ENCODE results near the gene PRDM8. TPM values are rescaled to one million over a fixed set of nuclear protein-coding genes. Genes with fewer than 3 reads are reported as not detected.

The PRDM8 gene
- total RNA-seq, 1 donor from 2014 or later = 15.0 TPM

GRCh38 chr4:80233390-80233789 lies 36.1 kb downstream of the PRDM8 start:
- Histone ChIP-seq H3K9me3 (no peaks in the 10 kb centered on the region), H3K27me3 (no peaks in the 10 kb centered on the region), H3K4me1 (no peaks in the 10 kb centered on the region), H3K4me3 (no peak overlapping the region), H3K36me3 (no peaks in the 10 kb centered on the region), H3K27ac (no peak overlapping the region)
- intact Hi-C loops (cut with DNase I) = no loop called here
- no peak for DNase-seq (ENCODE audit: extremely low spot score in 2 of 2)
- no peak for TF ChIP-seq POLR2A (IDR thresholded peaks at IDR 0.05)
- TF ChIP-seq POLR2AphosphoS5 (IDR thresholded peaks at IDR 0.05; ENCODE audit: insufficient read depth in 1 of 2, low read depth in 1 of 2) = no peak
- TF ChIP-seq CTCF (IDR thresholded peaks at IDR 0.05) = no peak

- no peaks in the 10 kb centered on the region for H3K36me3 ChIP-seq
- no peak overlapping the region for H3K4me3 ChIP-seq
- no peaks in the 10 kb centered on the region for H3K4me1 ChIP-seq
- TF ChIP-seq POLR2AphosphoS5 (IDR thresholded peaks at IDR 0.05; ENCODE audit: insufficient read depth in 1 of 2, low read depth in 1 of 2) = no peak
- TF ChIP-seq CTCF (IDR thresholded peaks at IDR 0.05) = no peak
- no peak for TF ChIP-seq POLR2A (IDR thresholded peaks at IDR 0.05)
- H3K27me3 ChIP-seq = no peaks in the 10 kb centered on the region
- no peaks in the 10 kb centered on the region for H3K9me3 ChIP-seq
- intact Hi-C loops (cut with DNase I) = no loop called here
- no peak for DNase-seq (ENCODE audit: extremely low spot score in 2 of 2)
- no peak overlapping the region for H3K27ac ChIP-seq
These were observed 38.1 kb downstream of the PRDM8 start for GRCh38 chr4:80235451-80235850.

GRCh38 chr4:80237992-80238391 lies 40.7 kb downstream of the PRDM8 start:
- Histone ChIP-seq H3K4me1 (no peaks in the 10 kb centered on the region), H3K27me3 (no peaks in the 10 kb centered on the region), H3K9me3 (no peaks in the 10 kb centered on the region), H3K4me3 (no peak overlapping the region), H3K36me3 (no peaks in the 10 kb centered on the region), H3K27ac (no peak overlapping the region)
- intact Hi-C loops (cut with DNase I) = no loop called here
- TF ChIP-seq POLR2AphosphoS5 (IDR thresholded peaks at IDR 0.05; ENCODE audit: insufficient read depth in 1 of 2, low read depth in 1 of 2) = no peak
- no peak for TF ChIP-seq POLR2A (IDR thresholded peaks at IDR 0.05)
- no peak for TF ChIP-seq CTCF (IDR thresholded peaks at IDR 0.05)
- DNase-seq (ENCODE audit: extremely low spot score in 2 of 2) = no peak

GRCh38 chr4:80239480-80240150 lies 42.3 kb downstream of the PRDM8 start:
- no peak for DNase-seq (ENCODE audit: extremely low spot score in 2 of 2)
- H3K27ac ChIP-seq = no peak overlapping the region
- TF ChIP-seq POLR2A (IDR thresholded peaks at IDR 0.05) (no peak), CTCF (IDR thresholded peaks at IDR 0.05) (no peak), POLR2AphosphoS5 (IDR thresholded peaks at IDR 0.05; ENCODE audit: insufficient read depth in 1 of 2, low read depth in 1 of 2) (no peak)
- no peaks in the 10 kb centered on the region for H3K27me3 ChIP-seq
- H3K36me3 ChIP-seq = no peaks in the 10 kb centered on the region
- no peak overlapping the region for H3K4me3 ChIP-seq
- no peaks in the 10 kb centered on the region for H3K9me3 ChIP-seq
- H3K4me1 ChIP-seq = no peaks in the 10 kb centered on the region
- intact Hi-C loops (cut with DNase I) = no loop called here

GRCh38 chr4:80240976-80241375 lies 43.7 kb downstream of the PRDM8 start:
- no peaks in the 10 kb centered on the region for H3K36me3 ChIP-seq
- no peaks in the 10 kb centered on the region for H3K4me1 ChIP-seq
- no peaks in the 10 kb centered on the region for H3K9me3 ChIP-seq
- no peak overlapping the region for H3K4me3 ChIP-seq
- H3K27ac ChIP-seq = no peak overlapping the region
- TF ChIP-seq POLR2A (IDR thresholded peaks at IDR 0.05) = no peak
- no peak for TF ChIP-seq POLR2AphosphoS5 (IDR thresholded peaks at IDR 0.05; ENCODE audit: insufficient read depth in 1 of 2, low read depth in 1 of 2)
- TF ChIP-seq CTCF (IDR thresholded peaks at IDR 0.05) = no peak
- H3K27me3 ChIP-seq = no peaks in the 10 kb centered on the region
- no peak for DNase-seq (ENCODE audit: extremely low spot score in 2 of 2)
- intact Hi-C loops (cut with DNase I) = no loop called here
